NCI-H2171 treated with DMSO at 0.1 percent for 48 hours (cell line): Measurements from ENCODE around the gene SOHLH2.

Experiments used
- DNase-seq: peaks from one replicate; lab custom pipeline; 2025; lab: John Stamatoyannopoulos, UW

SOHLH2 gene

GRCh38 chr13:36183901-36184300 is 30.5 kb downstream of the SOHLH2 start:
- no peak for DNase-seq

GRCh38 chr13:36175621-36176020 is 38.7 kb downstream of the SOHLH2 start:
- DNase-seq: no peak

- no peak for DNase-seq
Observed at GRCh38 chr13:36174923-36175322, 39.4 kb downstream of the SOHLH2 start.

- DNase-seq: no peak
Observed at GRCh38 chr13:36173571-36174322, 40.6 kb downstream of the SOHLH2 start.

GRCh38 chr13:36166046-36166445 is 48.3 kb downstream of the SOHLH2 start:
- no peak for DNase-seq

GRCh38 chr13:36163809-36164308 is 50.5 kb downstream of the SOHLH2 start:
- DNase-seq: peak; percentile 13

- no peak for DNase-seq
Observed at GRCh38 chr13:36163286-36163685, 51.1 kb downstream of the SOHLH2 start.

GRCh38 chr13:36160297-36160696 is 54.1 kb downstream of the SOHLH2 start:
- no peak for DNase-seq

- no peak for DNase-seq
Observed at GRCh38 chr13:36158611-36159010, 55.7 kb downstream of the SOHLH2 start.

- DNase-seq: no peak
Observed at GRCh38 chr13:36157480-36157879, 56.9 kb downstream of the SOHLH2 start.

GRCh38 chr13:36154567-36155291 is 59.6 kb downstream of the SOHLH2 start:
- no peak for DNase-seq

GRCh38 chr13:36151591-36151990 is 62.8 kb downstream of the SOHLH2 start:
- DNase-seq: no peak

- DNase-seq: no peak
Observed at GRCh38 chr13:36148446-36148845, 65.9 kb downstream of the SOHLH2 start.

- DNase-seq: no peak
Observed at GRCh38 chr13:36147330-36147729, 67.0 kb downstream of the SOHLH2 start.

- DNase-seq: no peak
Observed at GRCh38 chr13:36146511-36147269, 67.7 kb downstream of the SOHLH2 start.

- no peak for DNase-seq
Observed at GRCh38 chr13:36143738-36144137, 70.6 kb downstream of the SOHLH2 start.

- no peak for DNase-seq
Observed at GRCh38 chr13:36142735-36143134, 71.6 kb downstream of the SOHLH2 start.

- no peak for DNase-seq
Observed at GRCh38 chr13:36135876-36136275, 78.5 kb downstream of the SOHLH2 start.

- no peak for DNase-seq
Observed at GRCh38 chr13:36134632-36135031, 79.7 kb downstream of the SOHLH2 start.

GRCh38 chr13:36133950-36134626 is 80.3 kb downstream of the SOHLH2 start:
- no peak for DNase-seq

- no peak for DNase-seq
Observed at GRCh38 chr13:36132376-36132775, 82.0 kb downstream of the SOHLH2 start.

- no peak for DNase-seq
Observed at GRCh38 chr13:36131931-36132297, 82.4 kb downstream of the SOHLH2 start.
